Measurements from ENCODE around the gene LYRM1. TPM values are rescaled to one million over a fixed set of nuclear protein-coding genes. Genes with fewer than 3 reads are reported as not detected.
A peak's percentile ranks its signal among the peaks of the same experiment; 100 is the strongest.

The LYRM1 gene
- polyA plus RNA-seq, 2 of the 4 experiments (the other 2 are of a cell fraction) = 38.6 to 44.0 TPM

GRCh38 chr16:20938426-20938825 lies 37.9 kb downstream of the LYRM1 start:
- ATAC-seq = peak in 1 of 2 experiments; percentile 41; a peak in 1 of 6 replicates
- DNase-seq (ENCODE audit: low read depth in 1 of 2, low spot score in 1 of 2) = no peak
- Histone ChIP-seq H3K4me3 (no peak overlapping the region), H3K27ac (no peak overlapping the region), H3K4me1 (no peaks in the 10 kb centered on the region), H3K4me2 (no peak overlapping the region), H3K9me3 (no peaks in the 10 kb centered on the region)
- no peak for FAIRE-seq
- ChIA-PET POLR2A (no interaction called here), CTCF (interaction anchor here (0.7 to 1.6 kb wide), 7 partner anchors 10 to 146 kb away, joined by 3 to 4 read pairs (median 3); no protein-coding TSS in a partner anchor)
- TF ChIP-seq BCL3 (IDR thresholded peaks at IDR 0.05) = no peak
- no peak for TF ChIP-seq MAFK (IDR thresholded peaks at IDR 0.05; ENCODE audit: partially characterized antibody)
- TF ChIP-seq GATA3 (IDR thresholded peaks at IDR 0.05; ENCODE audit: borderline replicate concordance) = no peak
- TF ChIP-seq PHF8 (IDR thresholded peaks at IDR 0.05; ENCODE audit: borderline replicate concordance, low read depth) = no peak
- no peak for TF ChIP-seq CTCF (IDR thresholded peaks at IDR 0.05)
- no peak for TF ChIP-seq E2F6 (IDR thresholded peaks at IDR 0.05; ENCODE audit: borderline replicate concordance, low read depth)
- TF ChIP-seq ESRRA (IDR thresholded peaks at IDR 0.05; ENCODE audit: borderline replicate concordance, low read length) = no peak
- TF ChIP-seq RCOR1 (IDR thresholded peaks at IDR 0.05; ENCODE audit: low read depth, low read length) = no peak
- TF ChIP-seq BHLHE40 (IDR thresholded peaks at IDR 0.05; ENCODE audit: low read depth, low read length) = no peak
- no peak for TF ChIP-seq HDAC2 (IDR thresholded peaks at IDR 0.05)
- no peak for TF ChIP-seq ZNF302 (CRISPR knock-in tag; IDR thresholded peaks at IDR 0.05)
- TF ChIP-seq RNF2 (IDR thresholded peaks at IDR 0.05; ENCODE audit: borderline replicate concordance, low read depth) = no peak
- TF ChIP-seq POLR2A (IDR thresholded peaks at IDR 0.05; ENCODE audit: low read length) = no peak
- TF ChIP-seq CHD2 (IDR thresholded peaks at IDR 0.05; ENCODE audit: low read length, partially characterized antibody) = no peak
- TF ChIP-seq SMC3 (IDR thresholded peaks at IDR 0.05) = no peak
- no peak for TF ChIP-seq FOSB (CRISPR knock-in tag; IDR thresholded peaks at IDR 0.05)
- TF ChIP-seq NPAS2 (CRISPR knock-in tag; IDR thresholded peaks at IDR 0.05; ENCODE audit: borderline replicate concordance) = no peak
- TF ChIP-seq RAD21 (conservative IDR thresholded peaks at IDR 0.05 in 1 of 2, IDR thresholded peaks at IDR 0.05 in 1 of 2) = no peak
- no peak for TF ChIP-seq JUNB (IDR thresholded peaks at IDR 0.05)
- WGBS (ENCODE audit: missing lambda C conversion rate) = 54% methylated on average over 2 of the region's 2 CpGs

- FAIRE-seq = no peak
- POLR2A ChIA-PET = no interaction called here
- Histone ChIP-seq H3K9me3 (no peaks in the 10 kb centered on the region), H3K4me3 (no peak overlapping the region), H3K4me2 (no peak overlapping the region), H3K4me1 (no peaks in the 10 kb centered on the region), H3K27ac (no peak overlapping the region)
- no peak for ATAC-seq
- TF ChIP-seq RCOR1 (IDR thresholded peaks at IDR 0.05; ENCODE audit: low read depth, low read length) (no peak), HMGXB4 (CRISPR knock-in tag; IDR thresholded peaks at IDR 0.05; ENCODE audit: borderline replicate concordance) (no peak), HOXB5 (CRISPR knock-in tag; IDR thresholded peaks at IDR 0.05) (no peak), SREBF2 (IDR thresholded peaks at IDR 0.05) (no peak), MYC (IDR thresholded peaks at IDR 0.05; ENCODE audit: borderline replicate concordance, low read length) (no peak), FOSB (CRISPR knock-in tag; IDR thresholded peaks at IDR 0.05) (no peak), CBX2 (IDR thresholded peaks at IDR 0.05; ENCODE audit: borderline replicate concordance, low read depth) (no peak), FOXS1 (CRISPR knock-in tag; IDR thresholded peaks at IDR 0.05) (no peak), CTCF (IDR thresholded peaks at IDR 0.05) (no peak)
- no peak for DNase-seq (ENCODE audit: low read depth in 1 of 2, low spot score in 1 of 2)
- CTCF ChIA-PET = interaction anchor here (0.6 to 1.2 kb wide), 3 partner anchors 27 to 145 kb away, joined by 3 read pairs; no protein-coding TSS in a partner anchor
Measured at GRCh38 chr16:20939611-20940010, 39.0 kb downstream of the LYRM1 start.
